Measurements from ENCODE around the gene P3H1.

- TF ChIP-seq POLR2A (IDR thresholded peaks at IDR 0.05) (no peak), EP300 (IDR thresholded peaks at IDR 0.05) (no peak)
- TF ChIP-seq, protein P1, sequence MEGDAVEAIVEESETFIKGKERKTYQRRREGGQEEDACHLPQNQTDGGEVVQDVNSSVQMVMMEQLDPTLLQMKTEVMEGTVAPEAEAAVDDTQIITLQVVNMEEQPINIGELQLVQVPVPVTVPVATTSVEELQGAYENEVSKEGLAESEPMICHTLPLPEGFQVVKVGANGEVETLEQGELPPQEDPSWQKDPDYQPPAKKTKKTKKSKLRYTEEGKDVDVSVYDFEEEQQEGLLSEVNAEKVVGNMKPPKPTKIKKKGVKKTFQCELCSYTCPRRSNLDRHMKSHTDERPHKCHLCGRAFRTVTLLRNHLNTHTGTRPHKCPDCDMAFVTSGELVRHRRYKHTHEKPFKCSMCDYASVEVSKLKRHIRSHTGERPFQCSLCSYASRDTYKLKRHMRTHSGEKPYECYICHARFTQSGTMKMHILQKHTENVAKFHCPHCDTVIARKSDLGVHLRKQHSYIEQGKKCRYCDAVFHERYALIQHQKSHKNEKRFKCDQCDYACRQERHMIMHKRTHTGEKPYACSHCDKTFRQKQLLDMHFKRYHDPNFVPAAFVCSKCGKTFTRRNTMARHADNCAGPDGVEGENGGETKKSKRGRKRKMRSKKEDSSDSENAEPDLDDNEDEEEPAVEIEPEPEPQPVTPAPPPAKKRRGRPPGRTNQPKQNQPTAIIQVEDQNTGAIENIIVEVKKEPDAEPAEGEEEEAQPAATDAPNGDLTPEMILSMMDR (IDR thresholded peaks at IDR 0.05), result no peak
These were observed 26.8 kb downstream of the P3H1 start, which contains the start of gene CLDN19 for GRCh38 chr1:42739753-42740700.

Measured in ovary (tissue), 3 donors.